SK-N-SH treated with all-trans-retinoic acid at 6 μM for 48 hours (cell line): ENCODE measurements around the gene SAMD4A.
"Not testable (repeated sequence)": the region's sequence is repeated elsewhere in the genome, so short reads cannot be mapped to it uniquely, and the experiment has no call there.

Experiments used
- ARNTL ChIP-seq: fragments of 450-650 bp; formaldehyde crosslinking; IDR thresholded peaks from 2 replicates; pipeline ENCODE4 v1.5.0; 2020; ENCODE audit warnings: low read depth, mild to moderate bottlenecking, moderate library complexity, borderline replicate concordance
- CSDC2 ChIP-seq: fragments of 250-450 bp; sonication (Bioruptor Pico); IDR thresholded peaks from 2 replicates; pipeline ENCODE4 v1.5.0; 2020; ENCODE audit warnings: mild to moderate bottlenecking, moderate library complexity
- PPARA ChIP-seq: fragments of 250-450 bp; sonication (Bioruptor Pico); IDR thresholded peaks from 2 replicates; pipeline ENCODE4 v1.5.0; 2020; ENCODE audit warnings: mild to moderate bottlenecking, borderline replicate concordance
- RARB ChIP-seq: fragments of 250-450 bp; sonication (Bioruptor Pico); IDR thresholded peaks from 2 replicates; pipeline ENCODE4 v1.8.0; 2021; ENCODE audit warnings: mild to moderate bottlenecking, moderate library complexity
- TCF4 ChIP-seq: fragments of 250-450 bp; sonication (Bioruptor Pico); IDR thresholded peaks from 2 replicates; pipeline ENCODE4 v1.8.0; 2021; ENCODE audit warnings: mild to moderate bottlenecking, moderate library complexity, borderline replicate concordance
- TOX ChIP-seq: fragments of 250-450 bp; sonication (Bioruptor Pico); IDR thresholded peaks from 2 replicates; pipeline ENCODE4 v1.8.0; 2021; ENCODE audit warnings: mild to moderate bottlenecking, moderate library complexity, borderline replicate concordance
- ZFP30 ChIP-seq: fragments of 450-650 bp; formaldehyde crosslinking; IDR thresholded peaks from 2 replicates; pipeline ENCODE4 v1.5.0; 2022; ENCODE audit warnings: mild to moderate bottlenecking, moderate library complexity
- ZNF8 ChIP-seq: fragments of 450-650 bp; formaldehyde crosslinking; IDR thresholded peaks from 2 replicates; pipeline ENCODE4 v1.5.0; 2020; ENCODE audit warnings: mild to moderate bottlenecking, moderate library complexity
- TF ChIP-seq, protein P1 (sequence below): fragments of 250-450 bp; sonication (Bioruptor Pico); IDR thresholded peaks from 2 replicates; pipeline ENCODE4 v1.5.1; 2021; ENCODE audit warnings: mild to moderate bottlenecking, moderate library complexity
- TF ChIP-seq, protein P2 (sequence below): fragments of 250-450 bp; sonication (Bioruptor Pico); IDR thresholded peaks from 2 replicates; pipeline ENCODE4 v1.5.1; 2020; ENCODE audit warnings: low read depth, mild to moderate bottlenecking, moderate library complexity
- TF ChIP-seq, protein P3 (sequence below): fragments of 250-450 bp; sonication (Bioruptor Pico); IDR thresholded peaks from 2 replicates; pipeline ENCODE4 v1.8.0; 2020; ENCODE audit warnings: mild to moderate bottlenecking, moderate library complexity, borderline replicate concordance
- TF ChIP-seq, protein P4 (sequence below): fragments of 250-450 bp; sonication (Bioruptor Pico); IDR thresholded peaks from 2 replicates; pipeline ENCODE4 v1.8.0; 2021; ENCODE audit warnings: low read depth, mild to moderate bottlenecking, moderate library complexity, borderline replicate concordance

DNA sequence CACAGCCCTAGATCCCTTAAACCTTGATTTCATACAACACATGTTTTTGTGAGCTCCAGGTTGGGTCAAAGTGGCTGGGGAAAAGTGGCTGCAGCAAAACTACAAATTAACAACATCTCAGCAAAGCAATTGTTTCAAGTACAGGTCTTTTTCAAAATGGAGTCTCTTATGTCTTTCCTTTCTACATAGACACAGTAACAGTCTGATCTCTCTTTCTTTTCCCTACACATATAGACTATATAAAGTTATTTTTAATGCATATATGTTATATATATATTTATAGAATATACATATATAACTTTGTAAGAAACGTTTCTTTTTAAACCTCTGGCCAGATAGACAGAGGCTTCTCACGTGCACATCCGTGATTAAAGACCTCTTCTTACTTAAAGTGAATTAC lies 186.5 kb downstream of the SAMD4A start:
- TF ChIP-seq TCF4; ARNTL (CRISPR knock-in tag); PPARA (CRISPR knock-in tag); ZFP30 (CRISPR knock-in tag); CSDC2 (CRISPR knock-in tag); TOX; RARB (CRISPR knock-in tag); ZNF8 (CRISPR knock-in tag): not testable (repeated sequence)
- TF ChIP-seq, protein P1, sequence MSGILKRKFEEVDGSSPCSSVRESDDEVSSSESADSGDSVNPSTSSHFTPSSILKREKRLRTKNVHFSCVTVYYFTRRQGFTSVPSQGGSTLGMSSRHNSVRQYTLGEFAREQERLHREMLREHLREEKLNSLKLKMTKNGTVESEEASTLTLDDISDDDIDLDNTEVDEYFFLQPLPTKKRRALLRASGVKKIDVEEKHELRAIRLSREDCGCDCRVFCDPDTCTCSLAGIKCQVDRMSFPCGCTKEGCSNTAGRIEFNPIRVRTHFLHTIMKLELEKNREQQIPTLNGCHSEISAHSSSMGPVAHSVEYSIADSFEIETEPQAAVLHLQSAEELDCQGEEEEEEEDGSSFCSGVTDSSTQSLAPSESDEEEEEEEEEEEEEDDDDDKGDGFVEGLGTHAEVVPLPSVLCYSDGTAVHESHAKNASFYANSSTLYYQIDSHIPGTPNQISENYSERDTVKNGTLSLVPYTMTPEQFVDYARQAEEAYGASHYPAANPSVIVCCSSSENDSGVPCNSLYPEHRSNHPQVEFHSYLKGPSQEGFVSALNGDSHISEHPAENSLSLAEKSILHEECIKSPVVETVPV (CRISPR knock-in tag): not testable (repeated sequence)
- TF ChIP-seq, protein P2, sequence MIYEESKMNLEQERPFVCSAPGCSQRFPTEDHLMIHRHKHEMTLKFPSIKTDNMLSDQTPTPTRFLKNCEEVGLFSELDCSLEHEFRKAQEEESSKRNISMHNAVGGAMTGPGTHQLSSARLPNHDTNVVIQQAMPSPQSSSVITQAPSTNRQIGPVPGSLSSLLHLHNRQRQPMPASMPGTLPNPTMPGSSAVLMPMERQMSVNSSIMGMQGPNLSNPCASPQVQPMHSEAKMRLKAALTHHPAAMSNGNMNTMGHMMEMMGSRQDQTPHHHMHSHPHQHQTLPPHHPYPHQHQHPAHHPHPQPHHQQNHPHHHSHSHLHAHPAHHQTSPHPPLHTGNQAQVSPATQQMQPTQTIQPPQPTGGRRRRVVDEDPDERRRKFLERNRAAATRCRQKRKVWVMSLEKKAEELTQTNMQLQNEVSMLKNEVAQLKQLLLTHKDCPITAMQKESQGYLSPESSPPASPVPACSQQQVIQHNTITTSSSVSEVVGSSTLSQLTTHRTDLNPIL: not testable (repeated sequence)
- TF ChIP-seq, protein P3, sequence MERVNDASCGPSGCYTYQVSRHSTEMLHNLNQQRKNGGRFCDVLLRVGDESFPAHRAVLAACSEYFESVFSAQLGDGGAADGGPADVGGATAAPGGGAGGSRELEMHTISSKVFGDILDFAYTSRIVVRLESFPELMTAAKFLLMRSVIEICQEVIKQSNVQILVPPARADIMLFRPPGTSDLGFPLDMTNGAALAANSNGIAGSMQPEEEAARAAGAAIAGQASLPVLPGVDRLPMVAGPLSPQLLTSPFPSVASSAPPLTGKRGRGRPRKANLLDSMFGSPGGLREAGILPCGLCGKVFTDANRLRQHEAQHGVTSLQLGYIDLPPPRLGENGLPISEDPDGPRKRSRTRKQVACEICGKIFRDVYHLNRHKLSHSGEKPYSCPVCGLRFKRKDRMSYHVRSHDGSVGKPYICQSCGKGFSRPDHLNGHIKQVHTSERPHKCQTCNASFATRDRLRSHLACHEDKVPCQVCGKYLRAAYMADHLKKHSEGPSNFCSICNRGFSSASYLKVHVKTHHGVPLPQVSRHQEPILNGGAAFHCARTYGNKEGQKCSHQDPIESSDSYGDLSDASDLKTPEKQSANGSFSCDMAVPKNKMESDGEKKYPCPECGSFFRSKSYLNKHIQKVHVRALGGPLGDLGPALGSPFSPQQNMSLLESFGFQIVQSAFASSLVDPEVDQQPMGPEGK (CRISPR knock-in tag): not testable (repeated sequence)
- TF ChIP-seq, protein P4, sequence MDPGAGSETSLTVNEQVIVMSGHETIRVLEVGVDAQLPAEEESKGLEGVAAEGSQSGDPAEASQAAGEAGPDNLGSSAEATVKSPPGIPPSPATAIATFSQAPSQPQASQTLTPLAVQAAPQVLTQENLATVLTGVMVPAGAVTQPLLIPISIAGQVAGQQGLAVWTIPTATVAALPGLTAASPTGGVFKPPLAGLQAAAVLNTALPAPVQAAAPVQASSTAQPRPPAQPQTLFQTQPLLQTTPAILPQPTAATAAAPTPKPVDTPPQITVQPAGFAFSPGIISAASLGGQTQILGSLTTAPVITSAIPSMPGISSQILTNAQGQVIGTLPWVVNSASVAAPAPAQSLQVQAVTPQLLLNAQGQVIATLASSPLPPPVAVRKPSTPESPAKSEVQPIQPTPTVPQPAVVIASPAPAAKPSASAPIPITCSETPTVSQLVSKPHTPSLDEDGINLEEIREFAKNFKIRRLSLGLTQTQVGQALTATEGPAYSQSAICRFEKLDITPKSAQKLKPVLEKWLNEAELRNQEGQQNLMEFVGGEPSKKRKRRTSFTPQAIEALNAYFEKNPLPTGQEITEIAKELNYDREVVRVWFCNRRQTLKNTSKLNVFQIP: not testable (repeated sequence)
